LNCAP (cell line): ENCODE data around the gene LUZP1.

ENCODE experiments used
- TF ChIP-seq, protein P1 (sequence below): fragments of 450-650 bp; IDR thresholded peaks from 2 replicates; pipeline ENCODE4 v1.5.1; 2017; ENCODE audit warnings: mild to moderate bottlenecking

The LUZP1 gene

GRCh38 chr1:23116921-23117699 lies 51.5 kb downstream of the LUZP1 start:
- TF ChIP-seq, protein P1, sequence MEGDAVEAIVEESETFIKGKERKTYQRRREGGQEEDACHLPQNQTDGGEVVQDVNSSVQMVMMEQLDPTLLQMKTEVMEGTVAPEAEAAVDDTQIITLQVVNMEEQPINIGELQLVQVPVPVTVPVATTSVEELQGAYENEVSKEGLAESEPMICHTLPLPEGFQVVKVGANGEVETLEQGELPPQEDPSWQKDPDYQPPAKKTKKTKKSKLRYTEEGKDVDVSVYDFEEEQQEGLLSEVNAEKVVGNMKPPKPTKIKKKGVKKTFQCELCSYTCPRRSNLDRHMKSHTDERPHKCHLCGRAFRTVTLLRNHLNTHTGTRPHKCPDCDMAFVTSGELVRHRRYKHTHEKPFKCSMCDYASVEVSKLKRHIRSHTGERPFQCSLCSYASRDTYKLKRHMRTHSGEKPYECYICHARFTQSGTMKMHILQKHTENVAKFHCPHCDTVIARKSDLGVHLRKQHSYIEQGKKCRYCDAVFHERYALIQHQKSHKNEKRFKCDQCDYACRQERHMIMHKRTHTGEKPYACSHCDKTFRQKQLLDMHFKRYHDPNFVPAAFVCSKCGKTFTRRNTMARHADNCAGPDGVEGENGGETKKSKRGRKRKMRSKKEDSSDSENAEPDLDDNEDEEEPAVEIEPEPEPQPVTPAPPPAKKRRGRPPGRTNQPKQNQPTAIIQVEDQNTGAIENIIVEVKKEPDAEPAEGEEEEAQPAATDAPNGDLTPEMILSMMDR: no peak

DNA sequence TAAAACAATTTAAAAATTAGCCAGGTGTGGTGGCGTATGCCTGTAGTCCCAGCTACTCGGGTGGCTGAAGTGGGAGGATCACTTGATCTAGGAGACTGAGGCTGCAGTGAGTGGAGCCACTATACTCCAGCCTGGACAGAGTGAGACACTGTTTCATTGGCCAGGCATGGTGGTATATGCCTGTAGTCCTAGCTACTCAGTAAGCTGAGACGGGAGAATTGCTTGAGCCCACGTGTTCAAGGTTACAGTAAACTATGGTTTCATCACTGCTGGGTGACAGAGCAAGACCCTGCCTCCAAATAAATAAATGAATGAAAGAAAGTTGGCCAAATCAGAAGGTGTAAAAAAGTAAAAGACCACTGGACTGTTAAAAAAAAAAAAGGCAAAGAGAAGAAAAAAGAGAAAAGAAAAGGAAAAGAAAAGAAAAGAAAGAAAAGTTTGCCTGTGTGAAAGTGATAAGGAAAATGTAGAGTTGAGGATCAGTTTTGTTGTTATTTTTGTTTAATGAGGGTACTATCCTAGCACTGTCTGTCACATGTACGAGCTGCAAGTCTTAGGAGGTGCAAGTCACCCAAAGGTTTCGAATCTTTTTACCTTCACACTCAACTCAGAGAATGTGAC lies 52.3 kb downstream of the LUZP1 start:
- TF ChIP-seq, protein P1: no peak

GRCh38 chr1:23114424-23115079 lies 54.1 kb downstream of the LUZP1 start:
- TF ChIP-seq, protein P1: no peak

- TF ChIP-seq, protein P1: no peak
Observed at GRCh38 chr1:23111600-23112535, 56.8 kb downstream of the LUZP1 start.

- TF ChIP-seq, protein P1: no peak
Observed at GRCh38 chr1:23110391-23110790, 58.3 kb downstream of the LUZP1 start.

- TF ChIP-seq, protein P1: no peak
Observed at GRCh38 chr1:23108918-23109533, 59.6 kb downstream of the LUZP1 start.
